ENCODE data around the gene TTC16. TPM values are rescaled to one million over a fixed set of nuclear protein-coding genes. Genes with fewer than 3 reads are reported as not detected.

TTC16 gene
- total RNA-seq, 1 donor from 2014 or later, result not detected

DNA sequence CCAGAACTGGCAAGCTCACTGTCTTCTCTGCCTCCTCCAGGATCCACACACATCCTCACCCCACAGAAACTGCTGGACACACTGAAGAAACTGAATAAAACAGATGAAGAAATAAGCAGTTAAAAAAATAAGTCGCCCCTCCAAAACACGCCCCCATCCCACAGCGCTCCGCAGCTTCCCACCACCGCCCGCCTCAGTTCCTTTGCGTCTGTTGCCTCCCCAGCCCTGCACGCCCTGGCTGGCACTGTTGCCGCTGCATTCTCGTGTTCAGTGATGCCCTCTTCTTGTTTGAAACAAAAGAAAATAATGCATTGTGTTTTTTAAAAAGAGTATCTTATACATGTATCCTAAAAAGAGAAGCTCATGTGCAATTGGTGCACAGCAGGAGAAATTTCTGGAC is 25.1 kb upstream of the TTC16 start:
- Histone ChIP-seq H2AFZ (ENCODE audit: low read depth, low read length) (no peak overlapping the region), H3K4me1 (ENCODE audit: insufficient read depth, low read length) (no peaks in the 10 kb centered on the region), H3K27ac (ENCODE audit: low read depth, low read length) (no peak overlapping the region), H3K4me3 (ENCODE audit: insufficient read depth, low read depth, low read length) (no peak overlapping the region), H3K4me2 (ENCODE audit: low read length) (no peak overlapping the region), H3K9ac (ENCODE audit: low read length) (no peak overlapping the region), H3K36me3 (ENCODE audit: insufficient read depth, low read length) (peaks cover 3% of the 10 kb centered on the region), H3K9me3 (ENCODE audit: insufficient read depth, low read depth, low read length) (no peaks in the 10 kb centered on the region), H3K79me2 (ENCODE audit: insufficient read depth, low read length) (no peaks in the 10 kb centered on the region), H3K27me3 (ENCODE audit: insufficient read depth, low read length) (no peaks in the 10 kb centered on the region), H4K20me1 (ENCODE audit: insufficient read depth, low read length) (no peaks in the 10 kb centered on the region)
- Mint-ChIP-seq H3K36me3 (ENCODE audit: low read depth, unreplicated experiment) (peaks cover 40% of the 10 kb centered on the region), H3K4me3 (ENCODE audit: unreplicated experiment) (no peak overlapping the region), H3K9me3 (ENCODE audit: unreplicated experiment) (peaks cover 3% of the 10 kb centered on the region), H3K4me1 (ENCODE audit: low read depth, unreplicated experiment) (peaks cover 1% of the 10 kb centered on the region), H3K27me3 (ENCODE audit: low read depth, unreplicated experiment) (no peaks in the 10 kb centered on the region), H3K27ac (ENCODE audit: unreplicated experiment) (no peak overlapping the region)
- FAIRE-seq, result no peak
- TF ChIP-seq EZH2 (IDR thresholded peaks at IDR 0.05; ENCODE audit: insufficient read depth, low read length), result no peak
- TF ChIP-seq, protein P1, sequence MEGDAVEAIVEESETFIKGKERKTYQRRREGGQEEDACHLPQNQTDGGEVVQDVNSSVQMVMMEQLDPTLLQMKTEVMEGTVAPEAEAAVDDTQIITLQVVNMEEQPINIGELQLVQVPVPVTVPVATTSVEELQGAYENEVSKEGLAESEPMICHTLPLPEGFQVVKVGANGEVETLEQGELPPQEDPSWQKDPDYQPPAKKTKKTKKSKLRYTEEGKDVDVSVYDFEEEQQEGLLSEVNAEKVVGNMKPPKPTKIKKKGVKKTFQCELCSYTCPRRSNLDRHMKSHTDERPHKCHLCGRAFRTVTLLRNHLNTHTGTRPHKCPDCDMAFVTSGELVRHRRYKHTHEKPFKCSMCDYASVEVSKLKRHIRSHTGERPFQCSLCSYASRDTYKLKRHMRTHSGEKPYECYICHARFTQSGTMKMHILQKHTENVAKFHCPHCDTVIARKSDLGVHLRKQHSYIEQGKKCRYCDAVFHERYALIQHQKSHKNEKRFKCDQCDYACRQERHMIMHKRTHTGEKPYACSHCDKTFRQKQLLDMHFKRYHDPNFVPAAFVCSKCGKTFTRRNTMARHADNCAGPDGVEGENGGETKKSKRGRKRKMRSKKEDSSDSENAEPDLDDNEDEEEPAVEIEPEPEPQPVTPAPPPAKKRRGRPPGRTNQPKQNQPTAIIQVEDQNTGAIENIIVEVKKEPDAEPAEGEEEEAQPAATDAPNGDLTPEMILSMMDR (IDR thresholded peaks at IDR 0.05; ENCODE audit: insufficient read depth, low read depth, low read length), result no peak
- DNase-seq (ENCODE audit: low read depth), result no peak

- Histone ChIP-seq H3K79me2 (ENCODE audit: insufficient read depth, low read length) (no peaks in the 10 kb centered on the region), H3K36me3 (ENCODE audit: insufficient read depth, low read length) (peaks cover 3% of the 10 kb centered on the region), H3K4me1 (ENCODE audit: insufficient read depth, low read length) (no peaks in the 10 kb centered on the region), H3K27ac (ENCODE audit: low read depth, low read length) (no peak overlapping the region), H4K20me1 (ENCODE audit: insufficient read depth, low read length) (no peaks in the 10 kb centered on the region), H3K4me2 (ENCODE audit: low read length) (no peak overlapping the region), H3K4me3 (ENCODE audit: insufficient read depth, low read depth, low read length) (no peak overlapping the region), H3K9me3 (ENCODE audit: insufficient read depth, low read depth, low read length) (no peaks in the 10 kb centered on the region), H3K27me3 (ENCODE audit: insufficient read depth, low read length) (no peaks in the 10 kb centered on the region), H3K9ac (ENCODE audit: low read length) (no peak overlapping the region), H2AFZ (ENCODE audit: low read depth, low read length) (no peak overlapping the region)
- no peak overlapping the region for H3K27ac Mint-ChIP-seq (ENCODE audit: unreplicated experiment)
- TF ChIP-seq, protein P1 (IDR thresholded peaks at IDR 0.05; ENCODE audit: insufficient read depth, low read depth, low read length), result no peak
- TF ChIP-seq EZH2 (IDR thresholded peaks at IDR 0.05; ENCODE audit: insufficient read depth, low read length), result no peak
- H3K9me3 Mint-ChIP-seq (ENCODE audit: unreplicated experiment), result peaks cover 3% of the 10 kb centered on the region
- FAIRE-seq (no peak), DNase-seq (ENCODE audit: low read depth) (no peak)
- H3K27me3 Mint-ChIP-seq (ENCODE audit: low read depth, unreplicated experiment), result no peaks in the 10 kb centered on the region
- peaks cover 37% of the 10 kb centered on the region for H3K36me3 Mint-ChIP-seq (ENCODE audit: low read depth, unreplicated experiment)
- H3K4me1 Mint-ChIP-seq (ENCODE audit: low read depth, unreplicated experiment), result peaks cover 1% of the 10 kb centered on the region
- no peak overlapping the region for H3K4me3 Mint-ChIP-seq (ENCODE audit: unreplicated experiment)
Observed at GRCh38 chr9:127692071-127692470, 23.8 kb upstream of the TTC16 start.

- Mint-ChIP-seq H3K36me3 (ENCODE audit: low read depth, unreplicated experiment) (peaks cover 34% of the 10 kb centered on the region), H3K27ac (ENCODE audit: unreplicated experiment) (peak overlapping the region; percentile 53), H3K4me1 (ENCODE audit: low read depth, unreplicated experiment) (peaks cover 1% of the 10 kb centered on the region), H3K27me3 (ENCODE audit: low read depth, unreplicated experiment) (no peaks in the 10 kb centered on the region), H3K4me3 (ENCODE audit: unreplicated experiment) (no peak overlapping the region), H3K9me3 (ENCODE audit: unreplicated experiment) (peaks cover 3% of the 10 kb centered on the region)
- no peak overlapping the region for H3K4me2 ChIP-seq (ENCODE audit: low read length)
- H3K9ac ChIP-seq (ENCODE audit: low read length), result no peak overlapping the region
- no peak overlapping the region for H3K27ac ChIP-seq (ENCODE audit: low read depth, low read length)
- H3K4me1 ChIP-seq (ENCODE audit: insufficient read depth, low read length), result no peaks in the 10 kb centered on the region
- peaks cover under 1% of the 10 kb centered on the region for H3K36me3 ChIP-seq (ENCODE audit: insufficient read depth, low read length)
- no peaks in the 10 kb centered on the region for H3K27me3 ChIP-seq (ENCODE audit: insufficient read depth, low read length)
- H3K4me3 ChIP-seq (ENCODE audit: insufficient read depth, low read depth, low read length), result no peak overlapping the region
- TF ChIP-seq, protein P1 (IDR thresholded peaks at IDR 0.05; ENCODE audit: insufficient read depth, low read depth, low read length), result no peak
- no peak for TF ChIP-seq EZH2 (IDR thresholded peaks at IDR 0.05; ENCODE audit: insufficient read depth, low read length)
- no peaks in the 10 kb centered on the region for H4K20me1 ChIP-seq (ENCODE audit: insufficient read depth, low read length)
- no peak overlapping the region for H2AFZ ChIP-seq (ENCODE audit: low read depth, low read length)
- DNase-seq (ENCODE audit: low read depth) (no peak), FAIRE-seq (no peak)
- no peaks in the 10 kb centered on the region for H3K79me2 ChIP-seq (ENCODE audit: insufficient read depth, low read length)
- no peaks in the 10 kb centered on the region for H3K9me3 ChIP-seq (ENCODE audit: insufficient read depth, low read depth, low read length)
Observed at GRCh38 chr9:127693143-127693542, 22.7 kb upstream of the TTC16 start.
